Loucy (cell line): ENCODE results near the gene DNAJA3.

ENCODE experiments used
- H2AFZ ChIP-seq: fragments of 200-600 bp; sonication (generic); 2 replicates; pipeline ENCODE4 v1.6.0; 2016; ENCODE audit warnings: antibody characterized with exemption, mild to moderate bottlenecking, low read length, moderate library complexity
- H3F3A ChIP-seq: fragments of 200-600 bp; 2 replicates; pipeline ENCODE4 v1.6.0; 2016; ENCODE audit warnings: antibody characterized with exemption, low read depth, mild to moderate bottlenecking
- H3K27me3 ChIP-seq: fragments of 200-600 bp; sonication (generic); 2 replicates; pipeline ENCODE4 v1.6.1; 2014; ENCODE audit warnings: low read length, mild to moderate bottlenecking; ENCODE audit not compliant: insufficient read depth, poor library complexity, severe bottlenecking
- H3K36me3 ChIP-seq: fragments of 200-600 bp; sonication (generic); 2 replicates; pipeline ENCODE4 v1.6.1; 2016; ENCODE audit warnings: low read length; ENCODE audit not compliant: insufficient read depth
- H3K4me1 ChIP-seq: fragments of 200-600 bp; sonication (generic); 2 replicates; pipeline ENCODE4 v1.5.1; 2014; ENCODE audit warnings: low read length, mild to moderate bottlenecking; ENCODE audit not compliant: insufficient read depth, poor library complexity, severe bottlenecking
- H3K4me2 ChIP-seq: fragments of 200-600 bp; sonication (generic); 2 replicates; pipeline ENCODE4 v1.6.0; 2014; ENCODE audit warnings: antibody characterized with exemption, low read length, low read depth, mild to moderate bottlenecking; ENCODE audit not compliant: poor library complexity, severe bottlenecking
- H3K4me3 ChIP-seq: fragments of 200-600 bp; sonication (generic); 2 replicates; pipeline ENCODE4 v1.5.1; 2014; ENCODE audit warnings: low read length, mild to moderate bottlenecking, mixed read lengths; ENCODE audit not compliant: poor library complexity, severe bottlenecking
- H3K79me2 ChIP-seq: fragments of 200-600 bp; sonication (generic); 2 replicates; pipeline ENCODE4 v1.6.1; 2014; ENCODE audit warnings: low read length; ENCODE audit not compliant: insufficient read depth
- H3K9ac ChIP-seq: fragments of 200-600 bp; sonication (generic); 2 replicates; pipeline ENCODE4 v1.6.0; 2014; ENCODE audit warnings: mild to moderate bottlenecking, low read depth, low read length, moderate library complexity; ENCODE audit not compliant: poor library complexity, severe bottlenecking
- H3K9me2 ChIP-seq: fragments of 200-600 bp; sonication (generic); replicated peaks from 2 replicates; pipeline ENCODE4 v1.6.1; 2016; ENCODE audit warnings: low read depth, low read length, mixed read lengths
- H3K9me3 ChIP-seq: fragments of 200-600 bp; sonication (generic); 2 replicates; pipeline ENCODE4 v1.6.1; 2014; ENCODE audit warnings: mild to moderate bottlenecking, antibody characterized with exemption, low read length, low read depth; ENCODE audit not compliant: insufficient read depth
- H4K20me1 ChIP-seq: fragments of 200-600 bp; sonication (generic); 2 replicates; pipeline ENCODE4 v1.6.0; 2014; ENCODE audit warnings: antibody characterized with exemption, low read length, mild to moderate bottlenecking; ENCODE audit not compliant: insufficient read depth, poor library complexity, severe bottlenecking
- EZH2phosphoT487 ChIP-seq: fragments of 200-600 bp; IDR thresholded peaks from 2 replicates; pipeline ENCODE4 v1.6.1; 2018; ENCODE audit warnings: antibody characterized with exemption, mild to moderate bottlenecking, moderate library complexity, borderline replicate concordance
- TF ChIP-seq, protein P1 (sequence below): fragments of 200-600 bp; sonication (generic); conservative IDR thresholded peaks from 2 replicates; pipeline ENCODE4 v1.5.1; 2014; ENCODE audit warnings: mild to moderate bottlenecking, antibody characterized with exemption, low read length

Gene DNAJA3

DNA sequence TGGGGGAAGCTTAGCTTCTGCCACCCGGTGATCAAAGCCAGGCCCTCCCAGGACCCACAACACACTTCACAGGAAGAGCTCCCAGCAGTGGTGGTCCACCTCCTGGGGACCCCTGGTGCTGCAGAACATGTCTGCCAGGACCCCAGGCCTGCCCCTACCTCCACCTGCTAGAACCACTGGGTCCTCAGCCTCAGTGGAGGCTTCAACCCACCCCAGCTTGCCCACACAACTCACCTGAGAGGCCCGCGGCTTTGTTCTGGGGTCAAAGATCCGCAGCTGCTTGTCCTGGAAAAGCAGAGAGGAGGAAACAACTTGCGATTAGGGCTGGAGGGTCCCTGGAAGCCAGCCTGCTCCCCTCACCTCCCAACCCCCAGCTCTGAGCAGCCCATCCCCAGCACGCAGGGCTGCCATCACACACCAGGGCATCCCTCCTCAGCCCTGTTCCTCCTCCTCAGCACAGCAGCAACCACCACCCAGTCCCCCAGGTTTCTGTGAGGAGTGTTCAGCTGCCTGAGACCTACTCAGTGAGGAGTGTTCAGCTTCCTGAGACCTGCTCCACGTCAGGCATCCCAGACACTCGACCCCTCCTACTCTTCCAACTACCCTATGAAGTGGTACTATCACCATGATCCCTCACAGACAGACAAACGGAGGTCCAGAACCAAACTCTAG lies 30.5 kb upstream of the DNAJA3 start:
- Histone ChIP-seq H3K36me3 (no peaks in the 10 kb centered on the region), H3K4me1 (no peaks in the 10 kb centered on the region), H3K4me3 (no peak overlapping the region), H3K9me2 (no peaks in the 10 kb centered on the region), H3K9ac (no peak overlapping the region), H4K20me1 (no peaks in the 10 kb centered on the region), H3K79me2 (no peaks in the 10 kb centered on the region), H3F3A (no peaks in the 10 kb centered on the region), H2AFZ (no peak overlapping the region), H3K27me3 (no peaks in the 10 kb centered on the region), H3K9me3 (no peaks in the 10 kb centered on the region), H3K4me2 (no peak overlapping the region)
- no peak for TF ChIP-seq EZH2phosphoT487
- TF ChIP-seq, protein P1, sequence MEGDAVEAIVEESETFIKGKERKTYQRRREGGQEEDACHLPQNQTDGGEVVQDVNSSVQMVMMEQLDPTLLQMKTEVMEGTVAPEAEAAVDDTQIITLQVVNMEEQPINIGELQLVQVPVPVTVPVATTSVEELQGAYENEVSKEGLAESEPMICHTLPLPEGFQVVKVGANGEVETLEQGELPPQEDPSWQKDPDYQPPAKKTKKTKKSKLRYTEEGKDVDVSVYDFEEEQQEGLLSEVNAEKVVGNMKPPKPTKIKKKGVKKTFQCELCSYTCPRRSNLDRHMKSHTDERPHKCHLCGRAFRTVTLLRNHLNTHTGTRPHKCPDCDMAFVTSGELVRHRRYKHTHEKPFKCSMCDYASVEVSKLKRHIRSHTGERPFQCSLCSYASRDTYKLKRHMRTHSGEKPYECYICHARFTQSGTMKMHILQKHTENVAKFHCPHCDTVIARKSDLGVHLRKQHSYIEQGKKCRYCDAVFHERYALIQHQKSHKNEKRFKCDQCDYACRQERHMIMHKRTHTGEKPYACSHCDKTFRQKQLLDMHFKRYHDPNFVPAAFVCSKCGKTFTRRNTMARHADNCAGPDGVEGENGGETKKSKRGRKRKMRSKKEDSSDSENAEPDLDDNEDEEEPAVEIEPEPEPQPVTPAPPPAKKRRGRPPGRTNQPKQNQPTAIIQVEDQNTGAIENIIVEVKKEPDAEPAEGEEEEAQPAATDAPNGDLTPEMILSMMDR: no peak

DNA sequence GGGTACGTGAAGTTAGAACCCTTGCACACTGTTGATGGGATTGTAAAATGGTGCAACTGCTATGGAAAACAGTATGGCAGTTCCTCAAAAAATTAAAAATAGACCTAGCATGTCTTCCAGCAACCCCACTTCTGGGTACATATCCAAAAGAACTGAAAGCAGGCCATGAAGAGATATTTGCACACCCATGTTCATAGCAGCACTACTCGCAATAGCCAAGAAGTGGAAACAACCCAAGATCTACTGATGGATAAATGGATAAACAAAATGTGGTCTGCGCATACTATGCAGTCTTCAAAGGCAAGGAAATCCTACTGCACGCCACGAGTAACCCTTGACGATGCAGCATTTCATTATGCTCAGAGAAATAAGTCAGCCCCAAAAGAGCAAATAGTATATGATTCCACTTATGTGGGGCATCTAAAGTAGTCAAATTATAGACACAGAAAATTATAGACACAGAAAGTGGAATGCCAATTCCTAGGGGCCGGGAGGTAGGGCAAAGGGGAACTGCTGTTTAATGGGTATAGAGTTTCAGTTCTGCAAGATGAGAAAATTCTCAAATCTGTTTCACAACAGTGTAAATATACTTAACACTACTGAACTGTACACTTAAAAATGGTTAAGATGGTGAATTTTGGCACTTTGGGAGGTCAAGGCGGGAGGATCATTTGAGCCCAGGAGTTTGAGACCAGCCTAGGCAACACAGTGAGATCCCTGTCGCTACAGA lies 26.5 kb upstream of the DNAJA3 start:
- Histone ChIP-seq H3K9ac (no peak overlapping the region), H3K4me2 (no peak overlapping the region), H2AFZ (no peak overlapping the region), H4K20me1 (peaks cover under 1% of the 10 kb centered on the region), H3K9me3 (no peaks in the 10 kb centered on the region), H3K27me3 (no peaks in the 10 kb centered on the region), H3K9me2 (no peaks in the 10 kb centered on the region), H3K4me3 (no peak overlapping the region), H3K79me2 (no peaks in the 10 kb centered on the region), H3K4me1 (no peaks in the 10 kb centered on the region), H3F3A (no peaks in the 10 kb centered on the region), H3K36me3 (no peaks in the 10 kb centered on the region)
- TF ChIP-seq, protein P1: no peak
- no peak for TF ChIP-seq EZH2phosphoT487

DNA sequence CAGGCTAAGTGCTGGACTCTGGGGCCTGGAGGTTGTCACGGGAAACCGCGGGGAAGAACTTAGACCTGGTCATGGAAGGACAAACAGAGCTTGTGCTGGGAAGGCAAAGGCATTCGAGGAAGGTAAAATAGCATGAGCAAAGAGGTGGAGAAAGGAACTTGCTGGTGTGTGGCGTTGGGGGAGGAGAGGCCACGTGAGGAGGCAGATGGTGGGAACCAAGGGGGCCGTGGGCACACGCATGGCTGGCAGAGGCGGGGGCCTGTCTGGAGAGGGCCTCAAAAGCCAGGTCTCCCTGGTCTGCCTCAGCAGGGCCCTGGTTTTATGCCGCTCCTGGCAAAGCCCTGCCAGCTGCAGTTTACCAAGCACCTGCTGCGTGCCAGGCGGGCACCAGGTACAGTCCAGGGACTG lies 24.6 kb upstream of the DNAJA3 start:
- no peaks in the 10 kb centered on the region for H3K9me3 ChIP-seq
- H3K36me3 ChIP-seq: no peaks in the 10 kb centered on the region
- no peaks in the 10 kb centered on the region for H3F3A ChIP-seq
- TF ChIP-seq, protein P1: no peak
- TF ChIP-seq EZH2phosphoT487: no peak
- no peak overlapping the region for H2AFZ ChIP-seq
- no peaks in the 10 kb centered on the region for H3K79me2 ChIP-seq
- no peaks in the 10 kb centered on the region for H3K4me1 ChIP-seq
- no peak overlapping the region for H3K4me3 ChIP-seq
- H3K4me2 ChIP-seq: no peak overlapping the region
- H4K20me1 ChIP-seq: peaks cover 2% of the 10 kb centered on the region
- H3K9ac ChIP-seq: no peak overlapping the region
- no peaks in the 10 kb centered on the region for H3K9me2 ChIP-seq
- H3K27me3 ChIP-seq: no peaks in the 10 kb centered on the region
